Osteocyte (in vitro differentiated cells): ENCODE data around the gene RUFY1. TPM values are rescaled to one million over a fixed set of nuclear protein-coding genes. Genes with fewer than 3 reads are reported as not detected.
"Not testable (repeated sequence)": the region's sequence is repeated elsewhere in the genome, so short reads cannot be mapped to it uniquely, and the experiment has no call there.

ENCODE experiments used
- DNase-seq: peaks from one replicate; pipeline ENCODE4 v3.0.0; 2021; ENCODE audit warnings: mixed read lengths; ENCODE audit not compliant: unreplicated experiment; ENCODE audit errors: extremely low spot score
- H3K27ac Mint-ChIP-seq: one replicate; pipeline ENCODE4 v1.8.0; 2021; ENCODE audit warnings: mild to moderate bottlenecking, mixed read lengths; ENCODE audit not compliant: unreplicated experiment
- H3K27me3 Mint-ChIP-seq: one replicate; pipeline ENCODE4 v1.8.0; 2021; ENCODE audit warnings: mixed read lengths; ENCODE audit not compliant: unreplicated experiment
- H3K36me3 Mint-ChIP-seq: one replicate; pipeline ENCODE4 v1.8.0; 2021; ENCODE audit warnings: mixed read lengths; ENCODE audit not compliant: unreplicated experiment
- H3K4me1 Mint-ChIP-seq: one replicate; pipeline ENCODE4 v1.8.0; 2021; ENCODE audit warnings: mixed read lengths; ENCODE audit not compliant: unreplicated experiment
- H3K4me3 Mint-ChIP-seq: one replicate; pipeline ENCODE4 v1.8.0; 2021; ENCODE audit warnings: mild to moderate bottlenecking, moderate library complexity, mixed read lengths; ENCODE audit not compliant: unreplicated experiment
- H3K9me3 Mint-ChIP-seq: one replicate; pipeline ENCODE4 v1.8.0; 2021; ENCODE audit warnings: mixed read lengths; ENCODE audit not compliant: unreplicated experiment
- CTCF ChIP-seq: fragments of 200-600 bp; sonication (generic); IDR thresholded peaks from 2 replicates; pipeline ENCODE4 v1.5.0; 2021; ENCODE audit warnings: antibody characterized with exemption, mild to moderate bottlenecking, moderate library complexity
- total RNA-seq: library from RNA; stranded (reverse); gene quantifications from 2 replicates; pipeline ENCODE4 v1.2.1, GENCODE V29; 2021

The RUFY1 gene
- total RNA-seq, 1 donor from 2014 or later: 46.5 TPM

GRCh38 chr5:179623003-179623905 is 72.9 kb downstream of the RUFY1 start, which contains the start of gene HNRNPH1:
Gene HNRNPH1, minus strand, starts transcription at chr5:179623671. Its CDS starts 538 bp downstream, at chr5:179623133.
- Mint-ChIP-seq H3K27me3 (no peaks in the 10 kb centered on the region), H3K27ac (peak within 1 kb of the TSS; percentile 99), H3K36me3 (peaks cover 39% of the 10 kb centered on the region), H3K9me3 (no peaks in the 10 kb centered on the region), H3K4me1 (peaks cover 43% of the 10 kb centered on the region), H3K4me3 (peak within 1 kb of the TSS; percentile 97)
- TF ChIP-seq CTCF: no peak
- DNase-seq: peak; percentile 100

GRCh38 chr5:179623906-179624741 is 73.8 kb downstream of the RUFY1 start:
- no peak for DNase-seq
- TF ChIP-seq CTCF: no peak
- no peaks in the 10 kb centered on the region for H3K9me3 Mint-ChIP-seq
- no peaks in the 10 kb centered on the region for H3K27me3 Mint-ChIP-seq
- peak overlapping the region; percentile 97 for H3K4me3 Mint-ChIP-seq
- peak overlapping the region; percentile 99 for H3K27ac Mint-ChIP-seq
- peaks cover 36% of the 10 kb centered on the region for H3K36me3 Mint-ChIP-seq
- H3K4me1 Mint-ChIP-seq: peaks cover 40% of the 10 kb centered on the region

- Mint-ChIP-seq H3K27me3 (no peaks in the 10 kb centered on the region), H3K27ac (peak overlapping the region; percentile 99), H3K36me3 (peaks cover 31% of the 10 kb centered on the region), H3K9me3 (no peaks in the 10 kb centered on the region), H3K4me3 (peak overlapping the region; percentile 97), H3K4me1 (peaks cover 35% of the 10 kb centered on the region)
- no peak for TF ChIP-seq CTCF
- DNase-seq: no peak
Measured at GRCh38 chr5:179624841-179625271, 74.5 kb downstream of the RUFY1 start.

- H3K4me3 Mint-ChIP-seq: peak overlapping the region; percentile 67
- H3K27me3 Mint-ChIP-seq, DNase-seq, H3K27ac Mint-ChIP-seq, H3K4me1 Mint-ChIP-seq, H3K36me3 Mint-ChIP-seq, H3K9me3 Mint-ChIP-seq: not testable (repeated sequence)
Measured at GRCh38 chr5:179633501-179634369, 83.4 kb downstream of the RUFY1 start.
